AG09319 (cell line): Measurements from ENCODE around the gene NKIRAS1.
"Not testable (repeated sequence)": the region's sequence is repeated elsewhere in the genome, so short reads cannot be mapped to it uniquely, and the experiment has no call there.

Experiments
- DNase-seq: peaks from one replicate; pipeline ENCODE4 v3.0.0-alpha.2; 2010; ENCODE audit warnings: low read depth; ENCODE audit errors: extremely low read depth
- CTCF ChIP-seq: IDR thresholded peaks from 2 replicates; pipeline ENCODE4 v1.5.1; 2011; ENCODE audit warnings: low read depth, mild to moderate bottlenecking, inconsistent platforms, low read length, moderate library complexity

The NKIRAS1 gene

DNA sequence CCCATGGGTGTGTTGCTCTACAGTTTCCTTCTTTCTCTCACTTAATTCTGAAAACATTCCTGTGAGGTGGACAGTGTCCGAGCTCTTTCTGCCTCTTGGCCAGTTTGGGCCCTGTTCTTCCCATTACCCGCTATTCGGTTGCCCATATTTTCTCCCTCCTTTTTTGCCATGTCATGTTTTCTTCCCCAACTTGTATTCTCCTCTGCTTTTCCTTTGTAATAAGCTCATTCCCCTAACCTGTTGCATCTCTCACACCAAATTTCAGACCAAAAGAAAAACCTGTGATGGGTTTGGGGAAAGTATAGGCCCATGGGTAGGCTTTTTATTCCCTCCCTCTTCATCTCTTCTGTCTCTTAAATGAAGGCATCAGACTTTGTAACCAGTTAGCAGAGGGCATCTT lies 30.5 kb downstream of the NKIRAS1 start:
- TF ChIP-seq CTCF = no peak

DNA sequence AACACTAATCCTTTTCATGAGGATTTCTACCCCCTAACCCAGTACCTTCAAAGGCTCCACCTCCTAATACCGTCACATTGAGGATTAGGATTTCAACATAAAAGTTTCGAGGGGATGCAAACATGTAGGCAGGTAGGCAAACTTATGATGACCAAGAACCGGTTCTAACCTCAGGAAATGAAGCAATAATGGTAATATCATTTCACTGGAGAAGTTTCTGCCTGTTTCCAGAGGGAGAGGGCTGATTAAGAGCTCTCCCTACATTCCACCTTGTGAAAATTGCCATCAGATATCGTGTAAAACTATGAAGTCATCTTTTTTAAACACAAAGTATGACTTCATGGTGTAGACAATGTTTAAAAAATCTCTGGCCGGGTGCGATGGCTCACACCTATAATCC lies 31.6 kb downstream of the NKIRAS1 start:
- DNase-seq = no peak
- TF ChIP-seq CTCF = no peak

More for the DNA sequence above, 30.5 kb downstream of the NKIRAS1 start:
- no peak for DNase-seq

DNA sequence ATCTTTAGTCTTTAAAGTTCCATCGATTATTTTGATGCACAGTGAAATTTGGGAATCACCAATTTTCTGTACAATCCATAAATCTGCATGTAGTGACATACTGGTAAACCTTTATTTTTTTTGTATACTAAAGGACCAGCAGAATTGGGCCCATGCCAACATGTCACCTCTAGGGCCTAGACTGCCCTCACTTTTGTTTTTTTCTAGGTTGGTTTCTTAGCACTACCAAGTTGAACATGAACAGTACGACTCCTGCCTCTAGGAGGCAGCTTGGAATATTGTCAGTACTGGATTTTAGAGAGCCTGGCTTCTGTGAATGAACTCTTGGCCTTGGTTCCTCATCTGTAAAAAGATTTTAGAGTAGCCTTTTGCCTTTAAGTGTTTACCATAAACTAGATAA lies 32.3 kb downstream of the NKIRAS1 start:
- no peak; the same call in 1 of the 2 replicates for TF ChIP-seq CTCF
- no peak for DNase-seq

DNA sequence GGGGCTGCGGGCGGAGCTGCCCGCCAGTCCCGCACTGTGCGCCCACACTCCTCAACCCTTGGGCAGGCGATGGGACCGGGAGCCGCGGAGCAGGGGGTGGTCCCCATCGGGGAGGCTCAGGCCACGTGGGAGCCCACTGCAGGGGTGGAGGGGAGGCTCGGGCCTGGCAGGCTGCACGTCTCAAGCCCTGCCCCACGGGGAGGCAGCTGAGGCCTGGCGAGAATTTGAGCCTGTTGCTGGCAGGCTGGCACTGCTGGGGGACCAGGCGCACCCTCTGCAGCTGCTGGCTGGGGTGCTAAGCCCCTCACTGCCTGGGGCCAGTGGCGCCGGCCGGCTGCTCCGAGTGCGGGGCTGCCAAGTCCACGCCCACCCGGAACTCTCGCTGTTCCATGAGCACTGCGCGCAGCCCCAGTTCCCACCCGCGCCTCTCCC lies 34.3 kb downstream of the NKIRAS1 start:
- no peak for DNase-seq

DNA sequence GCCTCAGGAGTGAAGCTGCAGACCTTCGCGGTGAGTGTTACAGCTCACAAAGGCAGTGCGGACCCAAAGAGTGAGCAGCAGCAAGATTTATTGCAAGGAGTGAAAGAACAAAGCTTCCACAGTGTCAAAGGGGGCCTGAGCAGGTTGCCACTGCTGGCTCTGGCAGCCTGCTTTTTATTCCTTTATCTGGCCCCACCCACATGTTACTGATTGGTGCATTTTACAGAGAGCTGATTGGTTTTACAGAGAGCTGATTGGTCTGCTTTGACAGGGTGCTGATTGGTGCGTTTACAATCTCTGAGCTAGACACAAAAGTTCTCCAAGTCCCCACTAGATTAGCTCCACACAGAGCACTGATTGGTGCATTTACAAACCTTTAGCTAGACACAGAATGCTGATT lies 34.8 kb downstream of the NKIRAS1 start:
- DNase-seq = not testable (repeated sequence)

More for the DNA sequence above, 34.3 kb downstream of the NKIRAS1 start:
- TF ChIP-seq CTCF = no peak

- no peak for DNase-seq
Observed at GRCh38 chr3:23880703-23881339, 36.0 kb downstream of the NKIRAS1 start.

GRCh38 chr3:23879485-23879884 lies 37.3 kb downstream of the NKIRAS1 start:
- no peak for DNase-seq
- TF ChIP-seq CTCF = no peak

More at GRCh38 chr3:23880703-23881339, 36.0 kb downstream of the NKIRAS1 start:
- no peak for TF ChIP-seq CTCF
